Neuron (in vitro differentiated cells): ENCODE measurements around the gene SERPINB7.

Experiments used
- H2AFZ ChIP-seq: one replicate; pipeline ENCODE4 v1.6.1; 2013; ENCODE audit warnings: low read depth, mild to moderate bottlenecking, inconsistent platforms, low read length, moderate library complexity
- H3K27me3 ChIP-seq: one replicate; pipeline ENCODE4 v1.6.1; 2013; ENCODE audit warnings: low read length; ENCODE audit not compliant: insufficient read depth
- H3K36me3 ChIP-seq: one replicate; pipeline ENCODE4 v1.6.1; 2013; ENCODE audit warnings: low read length; ENCODE audit not compliant: insufficient read depth
- H3K4me1 ChIP-seq: one replicate; pipeline ENCODE4 v1.6.1; 2013; ENCODE audit warnings: low read length; ENCODE audit not compliant: insufficient read depth
- H3K4me3 ChIP-seq: 2 replicates; pipeline ENCODE4 v1.5.1; 2013; ENCODE audit warnings: mild to moderate bottlenecking, low read length, moderate library complexity
- H3K9me3 ChIP-seq: one replicate; pipeline ENCODE4 v1.6.1; 2013; ENCODE audit warnings: low read length

Gene SERPINB7

DNA sequence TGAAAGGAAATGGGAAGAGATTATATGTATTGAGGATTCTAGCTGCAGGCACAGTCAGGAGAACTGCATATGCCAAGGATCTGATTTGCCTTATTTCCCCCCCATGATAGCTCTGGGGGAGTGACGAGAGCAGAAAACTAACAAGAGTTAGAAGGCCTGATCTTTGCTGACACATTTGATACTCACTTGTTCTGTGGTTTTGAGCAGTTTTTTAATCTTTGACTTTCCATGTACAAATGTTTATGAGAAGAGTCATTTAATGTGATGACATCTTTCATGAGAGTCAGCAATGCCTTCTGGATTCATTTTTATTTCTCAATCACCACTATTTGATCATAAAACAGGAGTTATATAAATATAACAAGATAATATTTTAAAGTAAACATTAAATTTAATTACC lies 12.7 kb upstream of the SERPINB7 start:
- Histone ChIP-seq H3K9me3 (no peaks in the 10 kb centered on the region), H3K4me3 (no peak overlapping the region), H3K27me3 (no peaks in the 10 kb centered on the region), H3K4me1 (no peaks in the 10 kb centered on the region), H2AFZ (no peak overlapping the region), H3K36me3 (no peaks in the 10 kb centered on the region)

DNA sequence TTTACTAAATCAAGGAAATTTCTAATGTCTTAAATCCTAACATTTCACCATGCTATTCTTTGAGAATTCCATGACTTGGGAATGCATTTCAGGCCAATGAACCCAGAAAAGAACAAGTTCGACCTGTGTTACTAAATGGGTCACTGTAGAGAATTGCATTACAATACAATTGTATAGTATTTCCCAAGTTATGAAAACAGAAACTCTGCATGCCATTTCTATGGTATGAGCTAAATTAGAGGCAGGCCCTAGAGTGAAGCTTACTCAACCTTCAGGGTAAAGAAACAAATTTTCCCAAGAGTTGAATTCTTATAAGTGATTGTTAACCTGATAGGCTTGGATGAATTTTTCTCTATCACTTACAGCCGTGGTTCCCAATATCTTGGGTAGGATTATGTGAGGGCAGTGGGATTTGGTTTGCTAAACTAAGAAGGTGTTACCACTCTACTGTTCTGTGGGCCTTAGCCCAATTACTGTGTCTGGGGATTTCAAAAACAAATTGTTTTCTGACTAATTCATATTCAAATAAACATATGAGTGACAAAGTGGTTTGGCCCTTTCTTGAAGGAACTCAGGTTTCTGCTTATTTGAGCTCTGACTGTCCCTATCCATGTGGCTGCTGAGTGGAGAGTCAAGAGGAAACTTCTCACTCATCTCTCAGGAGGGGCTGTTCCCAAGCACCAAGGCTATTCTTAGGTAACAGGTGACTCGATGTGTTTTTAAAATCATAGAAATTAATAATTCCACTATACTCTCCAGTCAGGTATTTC lies 11.2 kb upstream of the SERPINB7 start:
- no peaks in the 10 kb centered on the region for H3K4me1 ChIP-seq
- no peaks in the 10 kb centered on the region for H3K27me3 ChIP-seq
- H3K4me3 ChIP-seq = no peak overlapping the region
- no peaks in the 10 kb centered on the region for H3K36me3 ChIP-seq
- no peaks in the 10 kb centered on the region for H3K9me3 ChIP-seq
- no peak overlapping the region for H2AFZ ChIP-seq

DNA sequence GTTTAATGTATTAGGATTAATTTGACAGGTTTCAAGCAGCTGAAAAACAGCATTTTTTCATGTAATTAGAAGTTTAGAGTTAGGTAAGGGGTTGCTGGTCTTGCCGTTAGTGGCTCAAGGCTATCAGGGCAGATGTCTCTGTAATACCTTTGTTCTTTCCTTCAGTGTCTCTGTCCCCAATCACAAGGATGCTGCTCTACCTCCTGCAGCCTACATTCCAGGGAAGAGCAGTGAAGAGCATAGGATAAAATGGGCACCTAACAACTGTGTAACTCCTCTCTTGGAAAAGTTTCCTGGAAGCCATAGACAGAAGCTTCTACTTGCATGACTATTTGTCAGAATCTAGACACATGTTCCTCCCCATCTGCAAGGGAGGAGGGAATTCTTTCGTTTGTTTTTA lies 9.4 kb upstream of the SERPINB7 start:
- Histone ChIP-seq H3K4me1 (no peaks in the 10 kb centered on the region), H3K27me3 (no peaks in the 10 kb centered on the region), H3K4me3 (no peak overlapping the region), H3K9me3 (no peaks in the 10 kb centered on the region), H2AFZ (no peak overlapping the region), H3K36me3 (no peaks in the 10 kb centered on the region)

DNA sequence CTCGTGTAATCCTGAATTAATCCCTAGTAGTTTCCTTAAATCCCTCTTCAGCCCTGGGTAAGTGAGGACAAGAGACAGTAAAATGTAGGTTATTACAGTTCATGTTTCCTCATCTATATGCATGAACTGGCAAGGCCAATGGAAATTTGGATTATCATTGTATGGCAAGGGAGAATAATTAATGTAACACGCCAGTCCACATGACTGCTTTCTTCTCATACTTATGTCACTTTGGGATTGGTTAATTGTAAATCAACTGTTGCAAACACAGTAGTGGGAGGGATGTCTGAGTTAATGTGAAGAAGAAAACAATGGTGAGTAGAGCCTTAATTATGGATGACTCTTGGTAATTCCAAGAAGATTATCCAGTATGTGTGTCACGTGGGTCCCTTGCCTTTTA lies 1.7 kb upstream of the SERPINB7 start:
- Histone ChIP-seq H2AFZ (no peak overlapping the region), H3K27me3 (no peaks in the 10 kb centered on the region), H3K4me1 (no peaks in the 10 kb centered on the region), H3K4me3 (no peak overlapping the region), H3K9me3 (no peaks in the 10 kb centered on the region), H3K36me3 (no peaks in the 10 kb centered on the region)

DNA sequence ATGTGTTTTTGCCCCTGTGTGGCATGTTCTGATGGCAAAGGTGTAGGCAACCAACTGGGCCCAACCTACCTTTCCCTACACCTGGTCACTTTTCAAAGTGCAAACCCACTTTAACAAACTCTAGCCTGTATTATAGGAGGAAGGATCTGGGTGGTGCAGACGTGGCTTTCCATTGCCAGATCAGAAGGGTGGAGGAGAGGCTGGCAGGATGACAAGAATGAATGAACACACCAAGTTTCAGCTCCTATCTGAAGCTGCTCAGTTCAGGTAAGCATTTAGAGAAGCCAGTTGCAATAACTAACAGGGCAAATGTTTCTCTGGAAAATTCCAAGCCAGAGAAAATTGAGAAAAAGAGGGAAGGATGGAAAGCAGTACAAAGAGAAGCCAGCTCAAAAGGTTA lies 707 bp upstream of the SERPINB7 start:
- Histone ChIP-seq H3K36me3 (no peaks in the 10 kb centered on the region), H3K27me3 (no peaks in the 10 kb centered on the region), H3K4me3 (no peak overlapping the region), H3K9me3 (no peaks in the 10 kb centered on the region), H2AFZ (no peak overlapping the region), H3K4me1 (no peaks in the 10 kb centered on the region)

DNA sequence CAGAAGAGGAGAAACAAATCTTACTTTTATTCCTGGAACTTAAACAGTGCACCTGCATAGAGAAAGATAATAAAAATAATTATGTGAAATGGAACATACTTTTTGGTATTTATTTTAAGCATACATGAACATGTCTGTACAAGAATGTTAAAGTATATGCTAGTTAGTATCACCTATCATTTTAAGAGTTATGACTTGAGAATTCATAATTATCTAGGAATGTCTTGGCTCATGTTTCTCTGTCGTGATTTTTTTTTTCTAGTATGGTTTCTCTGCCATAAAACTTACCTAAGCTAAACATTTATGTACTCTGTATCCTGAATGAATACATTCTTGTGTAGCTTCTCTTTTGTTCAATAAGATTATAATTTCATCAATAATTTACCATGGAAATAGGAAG lies 4.2 kb downstream of the SERPINB7 start:
- Histone ChIP-seq H2AFZ (no peak overlapping the region), H3K4me3 (no peak overlapping the region), H3K9me3 (no peaks in the 10 kb centered on the region), H3K36me3 (no peaks in the 10 kb centered on the region), H3K27me3 (no peaks in the 10 kb centered on the region), H3K4me1 (no peaks in the 10 kb centered on the region)

DNA sequence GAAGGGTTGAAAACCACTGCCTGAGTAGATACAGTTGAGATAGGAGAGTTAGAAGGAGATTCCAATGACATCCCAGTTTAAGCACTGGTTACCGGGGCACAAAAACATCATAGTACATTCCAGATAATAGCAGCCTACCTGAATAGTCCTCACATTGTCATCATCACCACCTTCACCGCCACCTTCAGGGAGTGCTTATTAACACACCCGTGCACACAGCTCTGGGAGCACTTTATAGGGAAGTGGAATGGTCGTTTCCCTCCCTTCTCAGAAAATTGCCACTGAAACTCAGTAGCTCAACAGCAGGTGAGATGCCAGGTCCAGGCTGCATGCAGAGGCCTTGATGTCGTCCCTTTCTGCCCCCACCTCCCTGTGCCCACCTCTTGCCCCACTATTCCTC lies 8.2 kb downstream of the SERPINB7 start:
- Histone ChIP-seq H3K27me3 (no peaks in the 10 kb centered on the region), H2AFZ (no peak overlapping the region), H3K9me3 (no peaks in the 10 kb centered on the region), H3K4me3 (no peak overlapping the region), H3K4me1 (no peaks in the 10 kb centered on the region), H3K36me3 (no peaks in the 10 kb centered on the region)

DNA sequence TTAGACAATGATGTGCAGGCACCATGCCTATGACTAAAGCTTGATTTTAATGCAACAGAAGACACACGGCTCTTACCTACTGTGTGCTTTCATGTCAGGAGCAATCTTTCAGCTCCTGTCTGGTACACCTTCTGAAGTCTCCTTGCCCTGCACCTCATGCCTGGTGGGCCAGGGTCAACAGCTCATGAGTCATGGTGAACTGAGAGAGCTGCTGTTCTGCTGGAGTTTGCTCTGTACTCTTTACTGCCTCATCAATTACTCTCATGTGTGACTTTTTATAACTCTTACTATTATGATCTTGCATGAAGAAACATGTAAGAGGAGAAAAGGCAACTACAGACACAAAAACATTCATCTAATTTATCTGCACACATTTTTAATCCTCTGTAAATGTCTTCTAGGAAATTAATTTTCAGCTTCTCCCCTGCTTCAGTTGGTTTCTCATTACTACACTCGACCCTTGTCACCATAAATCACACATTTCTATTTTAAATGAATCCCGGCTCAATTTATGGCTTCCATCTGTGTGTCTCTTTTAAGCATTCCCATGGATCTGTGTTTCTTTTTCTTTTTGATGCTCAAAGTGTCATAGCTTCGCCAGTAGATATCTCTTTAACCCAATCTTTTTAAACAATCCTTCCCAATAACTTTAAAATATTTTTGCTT lies 9.7 kb downstream of the SERPINB7 start:
- no peaks in the 10 kb centered on the region for H3K9me3 ChIP-seq

DNA sequence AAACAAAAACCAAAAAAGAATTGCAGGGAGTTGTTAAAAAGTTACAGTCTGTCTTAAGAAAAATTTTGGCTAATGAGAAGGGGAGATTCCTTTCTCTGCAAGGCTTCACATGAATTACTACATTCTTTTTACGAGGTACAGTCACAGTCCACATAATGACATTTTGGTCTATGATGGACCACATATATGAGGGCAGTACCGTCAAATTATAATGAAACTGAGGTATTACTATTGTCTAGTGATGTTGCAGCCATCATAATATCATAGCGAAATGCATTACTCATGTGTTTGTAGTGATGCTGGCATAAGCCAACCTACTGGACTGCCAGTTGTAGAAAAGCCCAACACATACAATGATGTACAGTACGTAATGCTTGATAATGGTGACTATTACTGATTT lies 12.5 kb downstream of the SERPINB7 start:
- Histone ChIP-seq H3K4me3 (no peak overlapping the region), H2AFZ (no peak overlapping the region), H3K4me1 (no peaks in the 10 kb centered on the region), H3K27me3 (no peaks in the 10 kb centered on the region), H3K36me3 (no peaks in the 10 kb centered on the region), H3K9me3 (no peaks in the 10 kb centered on the region)

More for the DNA sequence above, 9.7 kb downstream of the SERPINB7 start:
- H3K36me3 ChIP-seq = no peaks in the 10 kb centered on the region
- no peaks in the 10 kb centered on the region for H3K27me3 ChIP-seq
- no peak overlapping the region for H3K4me3 ChIP-seq
- no peaks in the 10 kb centered on the region for H3K4me1 ChIP-seq
- no peak overlapping the region for H2AFZ ChIP-seq

DNA sequence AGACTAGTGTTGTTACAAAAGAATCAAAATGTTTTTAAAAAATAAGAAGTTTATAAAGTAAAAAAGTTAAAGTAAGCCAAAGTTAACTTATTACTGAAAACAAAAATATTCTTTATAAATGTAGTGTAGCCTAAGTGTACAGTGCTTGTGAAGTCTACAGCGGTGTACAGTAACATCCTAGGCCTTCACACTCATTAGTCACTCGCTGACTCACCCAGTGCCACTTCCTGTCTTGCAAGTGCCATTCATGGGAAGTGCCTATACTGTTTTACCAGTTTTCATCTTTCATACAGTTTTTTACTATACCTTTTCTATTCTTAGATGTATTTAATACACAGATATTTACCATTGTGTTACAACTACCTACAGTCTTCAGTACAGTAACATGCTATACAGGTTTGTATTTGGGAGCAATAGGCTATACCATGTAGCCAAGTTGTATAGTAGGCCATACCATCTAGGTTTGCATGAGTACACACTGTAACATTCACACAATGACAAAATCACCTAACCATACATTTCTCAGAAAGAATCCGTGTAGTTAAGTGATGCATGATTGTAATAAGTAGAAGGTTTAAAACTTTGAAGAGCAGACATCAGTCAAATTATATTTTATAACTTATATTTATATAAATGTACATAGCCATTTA lies 13.4 kb downstream of the SERPINB7 start:
- H3K27me3 ChIP-seq = no peaks in the 10 kb centered on the region
- H2AFZ ChIP-seq = no peak overlapping the region
- H3K4me3 ChIP-seq = no peak overlapping the region
- H3K9me3 ChIP-seq = no peaks in the 10 kb centered on the region
- H3K4me1 ChIP-seq = no peaks in the 10 kb centered on the region
- H3K36me3 ChIP-seq = no peaks in the 10 kb centered on the region

DNA sequence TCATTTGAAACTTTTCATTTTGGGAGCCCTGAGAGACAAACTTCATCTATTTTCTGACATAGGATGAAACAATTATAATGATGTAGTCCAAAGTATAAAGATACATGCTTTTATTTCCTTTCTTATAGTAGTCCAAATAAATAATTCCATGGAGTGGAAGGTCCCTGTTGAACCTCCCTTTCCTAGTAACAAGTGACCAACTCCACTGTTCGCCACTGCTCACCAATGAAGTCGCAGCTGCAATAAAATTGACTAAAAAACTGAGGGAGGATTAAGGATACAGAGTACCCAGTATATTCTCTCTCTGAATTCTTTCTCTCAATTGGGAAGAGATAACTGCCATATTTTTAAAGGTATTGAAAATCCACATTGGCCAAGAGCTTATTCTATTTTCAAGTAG lies 14.1 kb downstream of the SERPINB7 start:
- H3K27me3 ChIP-seq = no peaks in the 10 kb centered on the region
- no peak overlapping the region for H2AFZ ChIP-seq
- no peaks in the 10 kb centered on the region for H3K9me3 ChIP-seq
- no peak overlapping the region for H3K4me3 ChIP-seq
- H3K36me3 ChIP-seq = no peaks in the 10 kb centered on the region
- no peaks in the 10 kb centered on the region for H3K4me1 ChIP-seq

DNA sequence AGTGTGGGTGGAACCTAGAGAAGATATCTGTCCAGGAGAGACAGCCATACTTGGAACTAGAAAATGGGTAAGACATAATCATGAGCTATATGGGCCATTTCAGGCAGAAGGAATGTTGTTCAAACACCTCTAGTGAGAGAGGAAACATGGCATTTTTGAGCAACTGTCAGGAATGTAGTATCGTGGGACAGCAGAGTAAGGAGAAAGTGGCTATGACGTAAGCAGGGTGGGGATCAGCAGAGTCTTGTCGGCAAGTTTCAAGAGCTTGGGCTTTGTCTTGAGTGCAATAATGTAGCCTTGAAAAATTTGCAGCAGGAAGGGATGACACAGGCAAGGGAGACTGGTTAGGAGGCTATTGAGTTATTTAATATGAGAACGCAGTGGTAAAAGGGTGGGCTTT lies 20.4 kb downstream of the SERPINB7 start:
- no peak overlapping the region for H2AFZ ChIP-seq
- H3K4me1 ChIP-seq = no peaks in the 10 kb centered on the region
- H3K27me3 ChIP-seq = no peaks in the 10 kb centered on the region
- no peaks in the 10 kb centered on the region for H3K9me3 ChIP-seq
- no peak overlapping the region for H3K4me3 ChIP-seq
- no peaks in the 10 kb centered on the region for H3K36me3 ChIP-seq

DNA sequence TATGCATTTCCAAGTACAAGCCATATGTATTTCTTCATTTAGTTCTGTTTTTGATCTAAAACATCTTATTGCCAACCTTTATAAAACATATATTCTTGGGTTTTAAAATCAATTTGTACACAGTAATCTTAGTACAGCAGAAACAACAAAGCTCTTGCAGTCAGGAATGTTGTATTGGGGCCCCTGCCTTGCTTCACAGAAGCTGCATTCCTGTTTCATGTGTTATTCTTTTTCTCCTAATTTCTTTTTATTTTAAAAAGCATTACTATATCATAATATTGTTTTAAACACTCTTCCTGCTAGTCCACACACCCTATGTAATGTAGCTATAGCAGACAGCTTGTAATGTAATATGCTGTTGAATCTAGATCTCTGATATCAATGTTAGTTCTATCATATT lies 24.0 kb downstream of the SERPINB7 start:
- H3K36me3 ChIP-seq = no peaks in the 10 kb centered on the region
- no peak overlapping the region for H3K4me3 ChIP-seq
- H3K9me3 ChIP-seq = no peaks in the 10 kb centered on the region
- no peaks in the 10 kb centered on the region for H3K4me1 ChIP-seq
- no peak overlapping the region for H2AFZ ChIP-seq
- H3K27me3 ChIP-seq = no peaks in the 10 kb centered on the region
